ENCODE measurements around the gene THRA. TPM values are rescaled to one million over a fixed set of nuclear protein-coding genes. Genes with fewer than 3 reads are reported as not detected.
A peak's percentile ranks its signal among the peaks of the same experiment; 100 is the strongest.

Gene THRA
- total RNA-seq, 1 experiment from 2014 or later = 10.1 TPM

- 0 out of 5 replicates have a peak overlapping the region, but pooled peaks of 1 of the 2 experiments have one; percentile 5 for H3K4me3 Mint-ChIP-seq
- no peak for DNase-seq
Measured at GRCh38 chr17:40015998-40016985, 46.5 kb upstream of the THRA start.

More at GRCh38 chr17:40015998-40016985, 46.5 kb upstream of the THRA start:
- Histone ChIP-seq H3K79me1 (ENCODE audit: insufficient read depth, low read depth, low read length, poor library complexity, severe bottlenecking) (no peaks in the 10 kb centered on the region), H3K23ac (ENCODE audit: insufficient read length, low read depth, low read length) (no peak overlapping the region), H3K4ac (ENCODE audit: low read depth, low read length) (no peak overlapping the region), H2BK20ac (ENCODE audit: low read depth, low read length, poor library complexity, severe bottlenecking) (no peak overlapping the region), H3K18ac (ENCODE audit: insufficient read length, low read depth, low read length) (no peak overlapping the region), H3K79me2 (ENCODE audit: insufficient read depth, low read length) (no peaks in the 10 kb centered on the region), H2BK12ac (ENCODE audit: insufficient read length, low read depth, low read length) (no peak overlapping the region), H3K27me3 (ENCODE audit: insufficient read depth, low read length) (no peaks in the 10 kb centered on the region), H4K8ac (replicated peaks; ENCODE audit: insufficient read length, low read depth, low read length) (no peak overlapping the region), H3K9ac (ENCODE audit: extremely low read depth, insufficient read length, low read length) (no peak overlapping the region), H2BK120ac (ENCODE audit: low read depth, low read length, poor library complexity, severe bottlenecking) (no peak overlapping the region), H3K56ac (ENCODE audit: insufficient read length, low read depth, low read length) (no peak overlapping the region), H4K5ac (ENCODE audit: insufficient read length, low read depth, low read length) (no peak overlapping the region), H3K9me3 (ENCODE audit: control insufficient read depth, low read depth, low read length) (no peaks in the 10 kb centered on the region), H2BK5ac (ENCODE audit: insufficient read length, low read length) (no peak overlapping the region), H4K91ac (ENCODE audit: insufficient read length, low read depth, low read length) (no peak overlapping the region), H2BK15ac (ENCODE audit: low read depth, low read length) (no peak overlapping the region), H3K4me2 (ENCODE audit: insufficient read depth, insufficient read length, low read length) (no peak overlapping the region), H3K27ac (ENCODE audit: insufficient read length, low read depth, low read length) (no peak overlapping the region), H4K20me1 (ENCODE audit: control insufficient read depth, insufficient read depth, insufficient read length) (no peaks in the 10 kb centered on the region), H2AFZ (ENCODE audit: low read length) (no peak overlapping the region), H3K23me2 (ENCODE audit: insufficient read length, low read depth, low read length, poor library complexity, severe bottlenecking) (no peaks in the 10 kb centered on the region), H3T11ph (ENCODE audit: low read length) (no peak overlapping the region), H3K4me1 (ENCODE audit: insufficient read depth, low read length) (peaks cover 4% of the 10 kb centered on the region; the same call in 1 of the 2 replicates), H3K14ac (ENCODE audit: insufficient read depth, low read length) (no peak overlapping the region), H2AK5ac (ENCODE audit: insufficient read length, low read length) (no peak overlapping the region)
- no CpG with 5 or more reads among the region's 26 CpGs for WGBS (ENCODE audit: extremely low coverage, insufficient read length, low lambda C conversion rate)
- Mint-ChIP-seq H3K27me3 (ENCODE audit: low read depth) (peaks cover 3% of the 10 kb centered on the region; the same call in 1 of the 2 replicates), H3K36me3 (ENCODE audit: insufficient read depth in 1 of 3, low read depth in 3 of 3) (peaks cover 10 to 19% (median 19%) of the 10 kb centered on the region in 3 experiments; a peak in 6 of 7 replicates), H3K27ac (peak overlapping the region in 2 of 3 experiments; percentile 34 to 73; a peak in 2 of 7 replicates), H3K9me3 (peaks cover 0 to 6% of the 10 kb centered on the region in 2 experiments; a peak in 2 of 5 replicates), H3K4me1 (peaks cover 26 to 52% of the 10 kb centered on the region in 2 experiments)
- TF ChIP-seq CTCF (conservative IDR thresholded peaks at IDR 0.05) = no peak
